NCI-H69 (cell line): ENCODE measurements around the gene SEC23A.
"Not testable (repeated sequence)": the region's sequence is repeated elsewhere in the genome, so short reads cannot be mapped to it uniquely, and the experiment has no call there.

Experiments used
- DNase-seq: peaks from one replicate; lab custom pipeline; 2025; lab: John Stamatoyannopoulos, UW

Gene SEC23A

DNA sequence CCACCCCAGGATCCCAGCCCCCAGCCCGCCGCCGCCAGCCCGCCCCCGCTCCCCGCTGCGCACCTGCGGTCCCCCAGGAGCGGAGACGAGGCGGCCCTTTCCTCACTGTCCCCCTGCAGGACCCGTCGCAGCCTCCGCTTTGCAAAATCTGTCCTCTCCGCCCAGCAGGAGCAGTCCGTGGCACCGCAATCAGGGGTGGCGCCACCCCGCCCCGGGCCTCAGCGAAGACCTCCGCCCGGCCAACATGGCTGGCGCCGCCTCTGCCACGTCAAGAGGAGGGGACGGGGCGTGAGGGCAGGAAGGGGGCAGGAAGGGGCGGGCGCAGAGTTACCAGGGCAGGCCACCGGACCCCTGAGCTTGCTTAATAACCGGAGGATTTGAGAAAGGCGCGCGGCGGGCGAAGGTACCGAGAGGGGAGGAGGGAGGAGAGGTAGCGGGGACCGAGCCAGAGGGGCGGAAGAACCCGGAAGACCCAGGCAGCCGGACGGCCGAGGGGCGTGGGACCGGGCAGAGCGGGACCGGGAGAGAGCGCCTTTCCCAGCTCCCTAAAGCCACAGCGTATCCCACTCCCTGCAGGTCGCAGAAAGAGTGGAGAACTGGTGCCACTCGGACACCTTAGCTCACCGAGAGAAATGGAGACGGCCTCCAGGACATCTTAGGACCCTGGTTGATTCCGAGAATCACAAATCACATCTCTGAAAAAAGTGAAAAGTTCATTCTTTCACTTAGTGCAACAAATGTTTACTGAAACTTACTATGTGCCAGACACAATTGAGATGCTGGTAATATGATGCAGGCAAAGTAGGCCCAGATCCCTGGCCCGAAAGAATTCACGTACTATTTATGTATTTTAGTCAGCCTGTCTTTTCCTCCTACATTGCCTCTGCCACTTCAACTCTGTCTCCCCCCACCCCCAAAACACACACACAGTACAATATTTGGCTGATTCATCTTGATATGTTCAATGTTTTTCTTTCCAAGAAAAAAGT lies at the start of gene SEC23A:
Gene SEC23A (minus strand): TSS at position 267 of the 989 bp plus-strand sequence. CDS start 7,117 bp downstream, outside the sequence.
- peak; percentile 94 for DNase-seq

DNA sequence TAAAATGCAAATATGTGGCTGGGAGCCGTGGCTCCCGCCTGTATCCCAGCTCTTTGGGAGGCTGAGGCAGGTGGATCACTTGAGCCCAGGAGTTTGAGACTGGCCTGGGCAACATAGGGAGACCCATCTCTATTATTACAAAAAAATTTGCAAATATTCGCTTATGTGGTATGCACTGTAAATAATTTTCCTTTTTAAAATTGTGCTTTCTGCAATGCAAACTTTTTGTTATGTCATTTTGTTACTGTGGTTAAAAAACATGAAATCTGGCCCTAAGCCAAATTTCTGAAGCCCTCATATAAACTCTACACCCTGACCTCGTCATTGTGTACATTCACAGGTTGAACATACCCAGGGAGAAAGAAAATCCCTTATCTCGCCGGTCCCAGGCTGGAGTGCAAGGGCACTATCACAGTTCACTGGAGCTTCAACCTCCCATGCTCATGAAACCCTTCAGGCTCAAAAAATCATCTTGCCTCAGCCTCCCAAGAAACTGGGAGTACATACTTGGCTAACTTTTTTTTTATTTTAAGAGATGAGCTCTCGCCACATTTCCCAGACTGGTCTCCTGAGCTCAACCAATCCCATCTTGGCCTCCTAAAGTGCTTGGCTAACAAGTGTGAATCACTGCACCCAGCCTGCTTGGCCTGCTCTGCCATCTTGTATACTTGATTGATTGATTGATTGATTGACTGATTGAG lies 42.4 kb upstream of the SEC23A start:
- no peak for DNase-seq

DNA sequence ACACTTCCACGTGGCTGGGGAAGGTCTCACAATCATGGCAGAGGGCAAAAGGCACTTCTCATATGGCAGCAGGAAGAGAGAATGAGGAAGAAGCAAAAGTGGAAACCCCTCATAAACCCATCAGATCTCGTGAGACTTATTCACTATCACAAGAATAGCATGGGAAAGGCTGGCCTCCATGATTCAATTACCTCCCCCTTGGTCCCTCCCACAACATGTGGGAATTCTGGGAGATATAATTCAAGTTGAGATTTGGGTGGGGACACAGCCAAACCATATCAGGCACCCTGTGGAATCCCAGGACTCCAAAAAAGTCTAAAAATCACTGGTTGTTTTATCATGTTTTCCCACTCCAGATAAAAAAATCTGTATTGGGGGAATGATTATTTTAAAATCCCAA lies 40.2 kb upstream of the SEC23A start:
- DNase-seq: not testable (repeated sequence)

DNA sequence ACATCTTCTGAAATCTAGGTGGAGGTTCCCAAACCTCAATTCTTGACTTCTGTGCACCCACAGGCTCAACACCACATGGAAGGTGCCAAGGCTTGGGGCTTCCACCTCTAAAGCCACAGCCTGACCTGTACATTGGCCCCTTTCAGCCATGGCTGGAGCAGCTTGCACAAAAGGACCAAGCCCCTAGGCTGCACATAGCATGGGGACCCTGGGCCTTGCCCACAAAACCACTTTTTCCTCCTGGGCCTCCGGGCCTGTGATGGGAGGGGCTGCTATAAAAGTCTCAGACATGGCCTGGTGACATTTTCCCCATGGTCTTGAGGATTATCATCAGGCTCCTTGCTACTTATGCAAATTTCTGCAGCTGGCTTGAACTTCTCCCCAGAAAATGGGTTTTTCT lies 38.6 kb upstream of the SEC23A start:
- DNase-seq: not testable (repeated sequence)

DNA sequence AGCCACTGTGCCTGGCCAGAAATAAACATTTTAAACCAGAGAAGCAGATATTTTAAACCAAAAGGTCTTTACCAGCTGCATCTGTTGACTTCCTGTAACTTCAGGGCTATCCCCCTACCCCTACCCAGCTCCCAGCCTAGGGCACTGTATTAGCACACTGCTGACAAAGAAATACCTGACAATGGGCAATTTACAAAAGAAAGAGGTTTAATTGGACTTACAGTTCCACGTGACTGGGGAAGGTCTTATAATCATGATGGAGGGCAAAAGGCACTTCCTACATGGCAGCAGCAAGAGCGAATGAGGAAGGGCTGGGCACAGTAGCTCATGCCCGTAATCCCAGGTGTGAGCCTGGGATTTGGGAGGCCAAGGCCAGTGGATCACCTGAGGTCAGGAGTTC lies 37.1 kb upstream of the SEC23A start:
- DNase-seq: no peak

DNA sequence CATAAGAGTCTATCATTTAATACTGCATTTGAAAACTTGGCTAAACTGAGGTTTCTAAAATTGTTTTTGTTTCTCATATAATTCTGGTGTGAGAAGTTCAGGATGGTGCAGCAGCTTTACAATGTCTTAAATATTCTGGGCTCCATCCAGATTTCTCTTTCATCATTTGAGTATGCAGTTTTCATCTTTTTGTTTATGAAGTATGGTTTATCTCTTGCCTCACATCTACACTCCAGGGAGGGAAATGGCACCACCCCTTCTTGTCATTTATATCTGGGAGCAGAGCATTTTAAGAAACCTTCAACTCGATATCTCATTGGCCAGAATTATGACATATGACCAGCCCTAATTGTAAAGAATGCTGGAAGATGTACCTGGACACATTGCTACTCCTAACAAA lies 35.4 kb upstream of the SEC23A start:
- no peak for DNase-seq

DNA sequence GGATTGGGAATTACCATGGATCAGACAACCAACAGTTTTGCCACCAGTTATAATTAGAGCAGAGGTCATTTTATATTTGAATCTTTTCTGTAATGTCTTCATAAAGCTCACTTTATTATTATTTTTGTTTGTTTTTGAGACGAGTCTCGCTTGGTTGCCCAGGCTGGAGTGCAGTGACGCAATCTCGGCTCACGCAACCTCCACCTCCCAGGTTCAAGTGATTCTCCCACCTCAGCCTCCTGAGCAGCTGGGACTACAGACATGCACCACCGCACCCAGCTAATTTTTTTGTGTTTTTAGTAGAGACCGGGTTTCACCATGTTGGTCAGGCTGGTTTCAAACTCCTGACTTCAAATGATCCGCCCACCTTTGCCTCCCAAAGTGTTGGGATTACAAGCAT lies 34.8 kb upstream of the SEC23A start:
- not testable (repeated sequence) for DNase-seq

DNA sequence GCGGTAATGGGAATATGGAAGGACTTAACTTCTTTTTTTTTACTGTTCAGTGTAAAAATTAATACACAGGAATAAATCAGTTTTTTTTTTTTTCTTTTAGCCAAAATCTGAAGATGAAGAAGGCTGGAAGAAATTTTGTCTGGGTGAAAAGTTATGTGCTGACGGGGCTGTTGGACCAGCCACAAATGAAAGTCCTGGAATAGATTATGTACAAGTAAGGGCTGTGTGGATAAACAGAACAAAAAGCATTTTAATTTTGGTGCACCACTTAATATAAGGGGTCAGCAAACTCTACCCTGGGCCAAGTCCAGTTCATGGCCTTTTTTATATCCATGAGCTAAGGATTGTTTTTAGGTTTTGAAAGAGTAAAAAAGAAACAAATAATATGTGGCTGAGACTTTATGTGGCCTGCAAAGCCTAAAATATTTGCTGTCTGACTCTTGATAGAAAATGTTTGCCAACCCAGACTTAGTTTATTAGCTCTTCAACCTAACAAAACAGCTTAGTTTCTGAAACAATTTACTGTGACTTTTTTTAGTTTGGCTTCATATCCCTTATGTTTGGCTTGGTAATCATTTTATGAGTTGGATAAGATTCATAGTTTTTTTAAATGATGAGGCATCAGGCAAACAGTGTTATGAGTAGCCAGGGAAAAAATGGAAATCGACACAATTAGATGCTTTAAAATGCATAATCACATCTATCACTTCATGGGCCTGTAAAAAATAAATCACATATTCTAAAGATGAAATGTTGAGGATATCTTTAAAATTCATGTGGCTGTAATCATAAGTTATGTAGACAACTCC lies 19.5 kb upstream of the SEC23A start:
- no peak for DNase-seq

DNA sequence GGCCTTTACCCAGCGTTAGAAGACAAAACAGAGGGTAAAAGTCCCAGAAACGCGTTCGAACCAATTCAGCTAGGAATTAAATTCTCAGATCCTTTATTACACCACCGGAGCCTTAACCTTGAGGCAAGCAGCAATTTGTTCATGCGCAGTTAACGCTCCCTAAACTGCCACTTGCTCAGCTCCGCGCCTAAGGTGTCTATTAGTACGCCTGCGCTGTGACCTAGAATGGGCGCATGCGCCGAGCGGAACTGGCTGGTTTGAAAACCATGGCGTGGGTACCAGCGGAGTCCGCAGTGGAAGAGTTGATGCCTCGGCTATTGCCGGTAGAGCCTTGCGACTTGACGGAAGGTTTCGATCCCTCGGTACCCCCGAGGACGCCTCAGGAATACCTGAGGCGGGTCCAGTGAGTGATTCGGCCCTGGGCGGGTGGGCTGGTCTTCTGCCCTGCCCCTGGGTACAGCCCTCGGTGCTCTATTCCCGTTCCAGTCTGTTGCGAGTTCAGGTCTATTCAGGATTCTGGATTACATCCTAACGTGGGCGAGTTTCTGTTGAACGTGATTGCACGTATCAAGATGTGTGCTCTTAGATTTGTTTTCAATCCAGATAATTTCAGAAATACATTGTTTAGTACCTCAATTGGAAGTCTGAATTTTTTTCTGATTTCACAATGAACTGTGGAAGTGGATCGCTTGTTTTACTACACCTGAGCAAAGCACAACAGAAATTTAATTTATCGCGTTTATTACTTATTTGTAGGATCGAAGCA lies 11.2 kb upstream of the SEC23A start, which contains the start of gene GEMIN2:
Gene GEMIN2 (plus strand): TSS at position 251 of the 766 bp plus-strand sequence. CDS start 16 bp downstream, at position 267.
- DNase-seq: peak; percentile 99

DNA sequence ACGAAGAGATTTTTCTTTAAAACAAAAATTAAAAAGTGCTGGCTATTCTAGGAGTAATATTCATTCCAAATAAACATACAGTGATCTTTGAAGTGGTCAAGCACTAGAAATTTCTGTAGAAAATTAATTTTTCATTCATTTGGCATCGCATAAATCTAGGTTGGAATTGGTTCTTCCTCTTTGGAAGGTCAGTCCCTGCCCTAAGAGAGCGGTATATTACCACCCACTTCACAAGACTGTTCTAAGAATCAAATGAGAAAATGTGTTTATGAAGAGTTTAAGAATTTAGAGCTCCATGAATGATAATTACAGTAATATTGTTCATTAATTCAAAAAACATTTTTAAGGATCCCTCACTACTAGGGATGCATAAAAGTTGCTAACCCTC lies 10.6 kb upstream of the SEC23A start:
- DNase-seq: no peak

DNA sequence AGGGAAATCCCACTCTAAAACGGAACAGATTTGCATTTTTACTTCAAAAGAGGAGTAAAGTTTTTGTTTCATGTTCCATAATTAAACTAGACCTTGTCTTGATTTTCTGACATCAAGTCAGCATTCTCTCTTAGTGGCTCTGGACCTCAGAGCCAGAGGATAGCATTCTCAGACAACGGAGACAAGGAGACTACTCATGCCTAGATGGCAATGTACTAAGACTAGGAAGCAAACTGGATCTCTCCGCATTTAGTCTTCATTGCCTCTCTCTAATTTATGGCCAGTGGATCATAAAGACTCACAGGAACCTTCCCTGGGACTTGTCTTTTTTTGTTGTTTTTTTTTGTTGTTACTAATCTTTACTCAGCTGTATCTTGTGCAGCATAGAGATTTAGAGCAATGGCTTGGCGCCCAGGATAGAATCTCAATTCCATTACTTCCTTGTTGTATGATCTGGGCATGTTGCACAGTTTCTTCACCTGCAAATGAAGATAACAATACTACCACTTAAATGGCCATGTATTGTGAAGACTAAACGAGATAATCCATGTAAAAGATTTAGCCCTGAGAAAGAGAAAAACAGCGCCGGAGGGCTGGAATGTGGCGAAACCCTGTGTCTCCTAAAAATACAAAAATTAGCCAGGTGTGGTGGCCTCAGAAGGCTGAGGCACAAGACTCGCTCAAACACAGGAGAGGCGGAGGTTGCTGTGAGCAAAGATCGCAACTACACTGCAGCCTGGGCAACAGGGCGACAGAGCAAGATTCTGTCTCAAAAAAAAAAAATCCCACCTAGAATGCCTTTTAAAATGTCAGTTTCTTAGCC lies 7.1 kb upstream of the SEC23A start:
- peak; percentile 61 for DNase-seq

DNA sequence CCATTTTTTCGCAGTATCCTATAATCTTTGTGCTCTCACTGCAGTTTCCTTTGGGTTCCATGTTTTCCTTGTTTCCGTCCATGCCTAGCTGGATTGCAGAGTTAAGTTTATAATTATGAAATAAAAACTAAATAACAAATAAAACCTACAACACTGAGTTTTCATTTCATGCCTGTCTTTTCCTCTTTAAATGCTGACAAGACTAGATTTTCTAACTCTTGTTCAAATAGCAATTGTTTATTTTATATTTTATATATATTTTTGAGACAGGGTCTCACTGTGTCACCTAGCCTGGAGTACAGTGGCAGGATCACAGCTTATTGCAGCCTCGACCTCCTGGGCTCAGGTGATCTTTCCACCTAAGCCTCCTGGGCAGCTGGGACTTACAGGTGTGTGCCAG lies 5.8 kb upstream of the SEC23A start:
- DNase-seq: no peak

DNA sequence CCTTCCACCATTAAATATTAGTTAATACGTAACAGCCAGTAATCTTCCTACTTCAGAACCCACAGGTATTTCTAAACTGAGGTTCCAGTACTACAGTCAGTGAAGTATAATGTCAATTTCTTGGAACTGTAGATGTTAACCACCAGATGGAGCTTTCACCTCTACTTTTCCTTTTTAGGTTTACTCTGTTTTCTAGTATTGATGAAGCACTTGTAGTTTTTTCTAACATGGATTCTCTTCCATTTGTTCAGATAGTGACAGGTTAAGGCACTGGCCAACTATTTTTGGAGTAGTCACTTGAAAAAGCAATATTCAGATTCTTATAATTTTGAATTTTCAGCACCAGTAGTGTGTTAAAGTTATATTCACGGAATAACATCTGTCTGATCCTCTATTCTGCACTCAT lies 4.6 kb upstream of the SEC23A start:
- peak; percentile 57 for DNase-seq

DNA sequence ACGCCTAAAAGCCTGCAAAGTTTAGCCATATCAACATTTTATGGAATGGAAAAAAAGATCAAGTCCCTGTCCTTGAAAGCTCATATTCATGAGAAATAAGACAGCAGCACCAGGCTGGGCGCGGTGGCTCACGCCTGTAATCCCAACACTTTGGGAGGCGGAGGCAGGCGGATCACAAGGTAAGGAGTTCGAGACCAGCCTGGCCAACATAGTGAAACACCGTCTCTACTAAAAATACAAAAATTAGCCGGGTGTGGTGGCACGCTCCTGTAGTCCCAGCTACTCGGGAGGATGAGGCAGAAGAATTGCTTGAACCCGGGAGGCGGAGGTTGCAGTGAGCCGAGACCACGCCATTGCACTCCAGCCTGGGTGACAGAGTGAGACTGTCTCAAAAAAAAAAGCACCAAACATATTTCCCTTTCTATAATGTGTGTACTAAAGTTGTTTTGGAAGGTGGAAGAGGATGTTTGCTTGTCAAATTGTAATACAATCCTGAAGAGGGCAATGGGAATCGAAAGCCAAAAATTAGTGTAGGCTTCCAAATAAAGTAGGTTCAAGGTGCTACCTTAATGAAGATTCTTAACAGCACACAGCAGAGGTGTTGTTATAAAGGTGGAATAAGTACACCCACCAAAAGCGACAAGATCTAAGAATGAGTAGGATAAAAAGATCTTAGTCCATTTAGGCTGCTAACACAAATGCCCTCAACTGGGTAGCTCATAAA lies 1.2 kb upstream of the SEC23A start:
- not testable (repeated sequence) for DNase-seq

DNA sequence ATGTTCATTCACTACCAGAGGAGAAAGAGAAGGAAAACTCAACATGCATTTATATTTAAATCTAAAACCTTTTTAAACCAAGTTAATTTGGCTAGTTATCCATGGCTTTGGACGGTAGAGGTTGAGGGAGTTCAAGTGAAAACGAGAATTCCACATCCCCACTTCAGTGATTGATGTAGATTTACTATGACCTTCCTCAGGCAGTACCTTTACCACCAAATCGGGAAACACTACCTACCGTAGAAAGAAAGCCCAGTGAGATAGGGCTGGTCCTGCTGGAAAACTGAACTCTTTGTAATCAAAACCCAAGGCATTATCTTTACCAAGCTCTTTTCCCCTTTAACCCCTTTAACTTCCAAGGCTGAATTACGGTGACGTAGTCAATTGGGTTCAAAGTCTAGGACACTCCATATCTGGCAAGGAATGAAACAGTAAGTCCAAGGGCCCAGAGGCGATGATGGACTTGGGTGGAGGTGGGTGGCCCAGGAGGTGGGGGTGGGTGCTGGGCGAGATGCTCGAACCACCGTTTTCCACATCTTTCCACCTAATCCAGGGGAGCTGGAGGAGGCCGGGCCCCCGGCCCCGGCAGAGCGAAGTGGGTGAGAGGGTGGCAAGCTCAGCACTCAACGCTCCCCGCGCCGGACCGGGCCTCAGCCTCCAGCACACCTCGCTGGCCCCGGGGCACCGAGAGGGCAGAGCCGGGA lies 618 bp downstream of the SEC23A start:
- peak; percentile 60 for DNase-seq

DNA sequence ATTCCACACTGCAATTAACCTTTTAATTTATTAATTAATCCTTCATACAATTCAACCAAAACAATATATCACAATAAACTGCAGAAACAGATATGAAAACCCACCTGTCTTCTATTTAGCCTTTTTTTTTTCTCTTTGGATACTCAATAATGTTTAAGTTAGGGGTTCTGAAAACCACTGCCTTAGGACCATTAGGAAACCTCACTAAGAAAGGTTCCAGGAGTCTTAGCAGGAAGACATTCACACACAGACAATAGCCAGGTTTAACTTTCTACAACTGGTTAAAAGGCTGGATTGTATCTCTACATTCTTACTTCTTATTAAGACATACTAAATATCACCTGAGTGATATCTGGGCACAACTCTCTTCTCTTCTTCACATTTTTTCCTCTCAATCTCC lies 3.3 kb downstream of the SEC23A start:
- no peak for DNase-seq

DNA sequence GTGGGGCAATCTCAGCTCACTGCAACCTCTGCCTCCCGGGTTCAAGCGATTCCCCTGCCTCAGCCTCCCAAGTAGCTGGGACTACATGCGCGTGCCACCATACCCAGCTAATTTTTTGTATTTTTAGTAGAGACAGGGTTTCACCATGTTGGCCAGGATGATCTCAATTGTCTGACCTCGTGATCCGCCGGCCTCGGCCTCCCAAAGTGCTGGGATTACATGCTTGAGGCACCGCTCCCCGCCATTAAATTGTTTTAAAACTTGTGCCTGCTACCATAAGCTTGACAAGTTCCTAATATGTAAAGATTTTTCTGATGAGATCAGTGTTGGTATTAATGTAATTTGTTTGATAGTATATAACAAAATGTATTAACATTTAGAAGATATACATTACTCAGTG lies 3.8 kb downstream of the SEC23A start:
- DNase-seq: not testable (repeated sequence)

DNA sequence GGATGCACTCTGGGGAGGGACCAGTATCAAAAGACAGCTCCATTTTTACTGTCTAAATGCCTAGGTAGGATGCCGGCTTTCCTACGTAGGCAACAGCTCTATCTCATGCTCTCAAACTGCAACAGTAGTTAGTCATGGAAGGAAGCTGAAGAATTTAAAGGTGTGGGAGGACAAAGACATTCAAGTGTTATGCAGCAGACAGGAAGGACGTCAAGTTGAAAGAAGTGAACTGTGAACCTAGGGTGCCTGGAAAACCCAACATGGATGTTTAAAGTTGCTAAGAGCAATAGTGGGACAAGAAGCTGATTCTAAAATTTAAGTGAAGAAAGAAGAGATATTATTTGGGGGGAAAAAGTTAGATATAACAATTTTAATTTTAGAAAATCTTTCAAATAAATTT lies 5.9 kb downstream of the SEC23A start:
- no peak for DNase-seq

DNA sequence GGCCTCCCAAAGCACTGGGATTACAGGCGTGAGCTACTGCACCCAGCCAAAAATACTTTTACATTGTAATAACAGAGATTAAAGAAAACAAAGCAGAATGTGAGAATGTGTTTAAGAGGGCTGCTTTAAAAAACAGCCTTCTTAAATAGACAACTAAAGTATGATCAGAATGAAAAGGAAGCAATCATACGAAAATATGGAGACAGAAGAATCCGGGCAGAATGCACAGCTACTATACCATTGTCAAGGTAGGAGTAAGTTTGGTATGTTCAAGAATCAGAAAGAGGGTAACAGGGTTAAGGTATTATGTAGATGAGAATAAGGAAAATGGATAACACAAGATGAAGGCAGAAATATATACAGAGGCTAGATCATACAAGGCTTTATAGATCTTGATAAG lies 8.5 kb downstream of the SEC23A start:
- DNase-seq: no peak
